Activated CD4-positive, alpha-beta T cell treated with anti-CD3 and anti-CD28 coated beads, Interleukin-2, amount 50 U/mL, for 48 hours (primary cell): ENCODE measurements around the gene ALPP.
"Not testable (repeated sequence)": the region's sequence is repeated elsewhere in the genome, so short reads cannot be mapped to it uniquely, and the experiment has no call there.

ENCODE experiments used
- DNase-seq, 2 experiments: peaks; one replicate each; pipeline ENCODE4 v3.0.0-alpha.2; 2020

Gene ALPP

GRCh38 chr2:232378735-232379151 is at the start of gene ALPP:
TSS of gene ALPP (plus strand) at chr2:232378751. CDS start at chr2:232378803, 52 bp downstream.
- not testable (repeated sequence) for DNase-seq

- no peak for DNase-seq
Measured at GRCh38 chr2:232329716-232330067, 48.9 kb upstream of the ALPP start.

GRCh38 chr2:232330068-232330999 is 48.2 kb upstream of the ALPP start:
- no peak for DNase-seq

- not testable (repeated sequence) for DNase-seq
Measured at GRCh38 chr2:232331061-232331460, 47.5 kb upstream of the ALPP start.

- DNase-seq, result not testable (repeated sequence)
Measured at GRCh38 chr2:232331641-232332040, 46.9 kb upstream of the ALPP start.

- not testable (repeated sequence) for DNase-seq
Measured at GRCh38 chr2:232332244-232332939, 46.2 kb upstream of the ALPP start.

GRCh38 chr2:232332940-232333259 is 45.7 kb upstream of the ALPP start:
- DNase-seq, result no peak

- DNase-seq, result no peak
Measured at GRCh38 chr2:232333361-232334135, 45.0 kb upstream of the ALPP start.

- peak in 1 of 2 experiments; percentile 1 for DNase-seq
Measured at GRCh38 chr2:232334136-232334884, 44.2 kb upstream of the ALPP start.

- DNase-seq, result not testable (repeated sequence)
Measured at GRCh38 chr2:232334885-232335205, 43.7 kb upstream of the ALPP start.

GRCh38 chr2:232335206-232335858 is 43.2 kb upstream of the ALPP start:
- DNase-seq, result peak in 1 of 2 experiments; percentile 4

GRCh38 chr2:232335859-232336215 is 42.7 kb upstream of the ALPP start:
- DNase-seq, result no peak

GRCh38 chr2:232336241-232336736 is 42.3 kb upstream of the ALPP start:
- DNase-seq, result peak in 1 of 2 experiments; percentile 0

GRCh38 chr2:232336981-232337720 is 41.4 kb upstream of the ALPP start:
- peak in 1 of 2 experiments; percentile 2 for DNase-seq

GRCh38 chr2:232338094-232338758 is 40.3 kb upstream of the ALPP start:
- DNase-seq, result not testable (repeated sequence)

- no peak for DNase-seq
Measured at GRCh38 chr2:232338759-232339106, 39.8 kb upstream of the ALPP start.

GRCh38 chr2:232339121-232340081 is 39.1 kb upstream of the ALPP start:
- no peak for DNase-seq

- DNase-seq, result no peak
Measured at GRCh38 chr2:232340171-232340935, 38.2 kb upstream of the ALPP start.
